T-cell (primary cell): ENCODE measurements around the gene MPEG1. TPM values are rescaled to one million over a fixed set of nuclear protein-coding genes. Genes with fewer than 3 reads are reported as not detected.
A peak's percentile ranks its signal among the peaks of the same experiment; 100 is the strongest.

Experiments
- ATAC-seq, 4 experiments: fragments of 200-7000 bp in 3 of 4; fragments of 150-1000 bp in 1 of 4; cut with Tn5 transposase; replicated peaks in 1 of 4; 1 replicate in 3 of 4; 2 replicates in 1 of 4; pipeline ENCODE4 v1.10.0; 2021; ENCODE audit warnings: moderate library complexity in 3 of 4, mild to moderate bottlenecking in 2 of 4, moderate number of reproducible peaks in 1 of 4
- CTCF ChIA-PET, 2 donors: fragments of 300-600 bp; sonication (Branson Sonifier 250); formaldehyde crosslinking; loops; one replicate each; lab custom pipeline; 2022; ENCODE audit warnings: antibody characterized with exemption in 2 of 2; lab: Charles Lee
- POLR2A ChIA-PET, 2 donors: fragments of 300-600 bp; sonication (Branson Sonifier 250); formaldehyde crosslinking; loops; one replicate each; lab custom pipeline; 2022; ENCODE audit warnings: antibody characterized with exemption in 2 of 2; lab: Charles Lee
- DNase-seq, 35 experiments: peaks; one replicate each; pipeline versions ENCODE4 v3.0.0 to v3.0.0-alpha.2; 2013 to 2023
- H3K27ac ChIP-seq: one replicate; pipeline ENCODE4 v1.5.1; 2013; ENCODE audit warnings: low read length
- H3K27me3 ChIP-seq, 2 experiments: replicated peaks in 1 of 2; 1 replicate in 1 of 2; 2 replicates in 1 of 2; pipeline versions ENCODE4 v1.6.1 to v1.7.0; 2013; ENCODE audit warnings: low read length in 1 of 2, mixed read lengths in 1 of 2; ENCODE audit not compliant: control insufficient read depth in 2 of 2, insufficient read depth in 2 of 2; ENCODE audit errors: extremely low read depth in 1 of 2
- H3K36me3 ChIP-seq, 2 donors: 1 replicate in 1 of 2; 2 replicates in 1 of 2; pipeline versions ENCODE4 v1.6.1 to v1.7.0; 2013; ENCODE audit warnings: low read length in 1 of 2; ENCODE audit not compliant: control insufficient read depth in 2 of 2, insufficient read depth in 1 of 2; ENCODE audit errors: extremely low read depth in 1 of 2
- H3K4me1 ChIP-seq, 2 experiments: 1 replicate in 1 of 2; 2 replicates in 1 of 2; pipeline versions ENCODE4 v1.6.1 to v1.7.0; 2013; ENCODE audit warnings: low read length in 2 of 2, mixed read lengths in 1 of 2; ENCODE audit not compliant: insufficient read depth in 2 of 2, control insufficient read depth in 1 of 2; ENCODE audit errors: extremely low read depth in 1 of 2
- H3K4me3 ChIP-seq, 2 donors: 1 replicate in 1 of 2; 2 replicates in 1 of 2; pipeline versions ENCODE4 v1.5.1 to v1.7.0; 2013; ENCODE audit warnings: mild to moderate bottlenecking in 2 of 2, low read length in 1 of 2, moderate library complexity in 1 of 2; ENCODE audit not compliant: control insufficient read depth in 1 of 2; ENCODE audit errors: extremely low read depth in 1 of 2
- H3K9me3 ChIP-seq: 2 replicates; pipeline ENCODE4 v1.7.0; 2013
- H3K27ac Mint-ChIP-seq, 2 donors: one replicate each; pipeline ENCODE4 v1.8.0; 2020 to 2021; ENCODE audit warnings: mild to moderate bottlenecking in 2 of 2, mixed read lengths in 2 of 2
- H3K27me3 Mint-ChIP-seq, 2 donors: one replicate each; pipeline ENCODE4 v1.8.0; 2021 to 2022; ENCODE audit warnings: mixed read lengths in 2 of 2
- H3K36me3 Mint-ChIP-seq: one replicate; pipeline ENCODE4 v1.8.0; 2021; ENCODE audit warnings: mixed read lengths
- H3K4me1 Mint-ChIP-seq, 3 donors: one replicate each; pipeline ENCODE4 v1.8.0; 2020 to 2022; ENCODE audit warnings: mixed read lengths in 3 of 3, mild to moderate bottlenecking in 1 of 3
- H3K4me3 Mint-ChIP-seq, 3 donors: one replicate each; pipeline ENCODE4 v1.8.0; 2020 to 2022; ENCODE audit warnings: mild to moderate bottlenecking in 3 of 3, mixed read lengths in 3 of 3, moderate library complexity in 3 of 3
- H3K9me3 Mint-ChIP-seq, 3 donors: one replicate each; pipeline ENCODE4 v1.8.0; 2020 to 2022; ENCODE audit warnings: mixed read lengths in 3 of 3
- WGBS: methylation state at CpG from one replicate; pipeline ENCODE4 v1.1.5; 2013; ENCODE audit warnings: missing lambda C conversion rate; ENCODE audit not compliant: insufficient coverage; 5-methylcytosine and 5-hydroxymethylcytosine counted together
- total RNA-seq, 35 experiments: library from RNA in 6 of 35; stranded (reverse) in 6 of 35; fragments of 120-200 nt in 1 of 35; gene quantifications; one replicate each; pipeline versions ENCODE4 v1.2.1 to v1.2.4 and lab custom pipeline; 2013 to 2026

The MPEG1 gene
- total RNA-seq, 5 donors from 2014 or later (not counting 1 experiment from before 2014, with no cell fraction given), result 0.93 to 3.0 (median 1.4) TPM

DNA sequence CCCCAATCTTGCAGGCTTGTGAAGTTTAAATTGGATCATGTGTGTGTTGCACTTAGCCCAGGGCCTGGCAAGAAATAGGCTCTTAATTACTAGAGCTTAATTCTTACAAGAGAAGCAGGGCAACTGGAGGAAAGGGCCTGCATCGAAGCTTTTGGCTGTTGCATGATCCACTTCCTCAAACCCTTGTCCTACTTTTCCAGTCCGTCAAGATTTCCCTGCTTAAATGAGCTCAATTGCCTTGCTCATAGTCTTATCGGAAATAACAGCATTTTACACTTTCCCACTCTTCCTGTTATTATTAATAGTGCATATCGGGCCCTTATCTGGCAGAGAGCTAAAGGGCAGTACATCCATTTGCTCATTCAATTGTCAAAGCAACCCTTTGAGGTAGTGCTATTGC lies 22.7 kb downstream of the MPEG1 start:
- Mint-ChIP-seq H3K27me3 (peaks cover 0 to 4% of the 10 kb centered on the region in 2 donors), H3K4me3 (no peak overlapping the region), H3K9me3 (no peaks in the 10 kb centered on the region), H3K27ac (no peak overlapping the region), H3K36me3 (peaks cover 16% of the 10 kb centered on the region), H3K4me1 (peaks cover 0 to 2% (median 0%) of the 10 kb centered on the region in 3 donors)
- WGBS, result no CpG with 5 or more reads among the region's 4 CpGs
- Histone ChIP-seq H3K36me3 (no peaks in the 10 kb centered on the region), H3K4me3 (no peak overlapping the region), H3K27me3 (peaks cover 0 to 8% of the 10 kb centered on the region in 2 experiments), H3K4me1 (no peaks in the 10 kb centered on the region), H3K9me3 (no peaks in the 10 kb centered on the region), H3K27ac (no peak overlapping the region)
- no peak for ATAC-seq
- ChIA-PET POLR2A (no interaction called here), CTCF (interaction anchor here in 1 of 2 donors (0.6 to 0.8 kb wide), 2 partner anchors 15 to 18 kb away, joined by 3 read pairs; partner anchors contain the start of gene DTX4)
- DNase-seq, result no peak

DNA sequence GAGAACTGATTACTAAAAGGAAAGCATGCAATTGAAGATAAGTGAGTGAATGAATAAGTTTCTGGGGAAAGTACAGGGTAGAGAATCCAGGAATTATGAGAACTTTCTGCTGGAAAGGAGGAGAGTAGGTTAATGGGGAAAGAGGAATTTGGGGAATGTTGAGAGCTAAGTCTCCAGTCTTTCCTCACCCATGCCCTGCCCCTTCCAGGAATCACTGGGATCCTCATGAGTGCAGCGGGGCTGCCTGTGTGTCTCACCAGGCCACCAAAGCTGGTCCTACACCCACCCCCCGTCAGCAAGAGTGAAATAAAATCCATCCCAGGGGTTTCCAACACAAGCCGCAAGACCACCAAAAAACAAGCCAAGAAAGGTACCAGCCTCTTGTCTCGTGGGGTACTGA lies 23.8 kb downstream of the MPEG1 start:
- ChIA-PET CTCF (no interaction called here), POLR2A (no interaction called here)
- no peak for ATAC-seq
- Histone ChIP-seq H3K9me3 (no peaks in the 10 kb centered on the region), H3K4me1 (no peaks in the 10 kb centered on the region), H3K36me3 (no peaks in the 10 kb centered on the region), H3K27me3 (peaks cover 0 to 10% of the 10 kb centered on the region in 2 experiments), H3K27ac (no peak overlapping the region), H3K4me3 (no peak overlapping the region)
- peaks cover 0 to 2% (median 0%) of the 10 kb centered on the region in 3 donors for H3K4me1 Mint-ChIP-seq
- H3K9me3 Mint-ChIP-seq, result no peaks in the 10 kb centered on the region
- 86% methylated on average over 4 of the region's 4 CpGs for WGBS
- no peak for DNase-seq
- H3K36me3 Mint-ChIP-seq, result peaks cover 12% of the 10 kb centered on the region
- H3K4me3 Mint-ChIP-seq, result no peak overlapping the region
- H3K27ac Mint-ChIP-seq, result no peak overlapping the region
- peaks cover 0 to 4% of the 10 kb centered on the region in 2 donors for H3K27me3 Mint-ChIP-seq

DNA sequence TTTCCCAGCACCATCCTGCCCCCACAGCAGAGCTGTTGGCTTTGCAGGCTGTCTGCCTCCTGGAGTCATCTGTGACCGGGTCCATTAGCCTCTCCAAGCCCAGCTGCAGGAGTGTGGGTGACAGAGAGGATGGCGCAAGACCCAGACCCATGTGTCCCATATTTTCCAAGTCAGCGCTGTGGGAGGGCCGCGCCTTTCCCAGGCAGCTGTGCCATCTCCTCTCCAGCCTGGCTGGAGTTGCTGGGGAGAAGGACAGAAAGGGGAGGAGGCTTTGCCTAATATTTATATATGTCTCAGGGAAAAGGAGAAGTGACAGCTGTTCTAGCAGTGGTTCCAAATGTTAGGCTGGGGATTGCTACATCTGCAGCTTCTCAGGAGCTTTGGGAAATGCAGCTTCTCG lies 25.1 kb downstream of the MPEG1 start:
- H3K9me3 ChIP-seq, result no peaks in the 10 kb centered on the region
- WGBS, result 33% methylated on average over 1 of the region's 6 CpGs
- H3K36me3 Mint-ChIP-seq, result peaks cover 12% of the 10 kb centered on the region
- H3K27me3 Mint-ChIP-seq, result peaks cover 0 to 4% of the 10 kb centered on the region in 2 donors
- H3K27ac ChIP-seq, result no peak overlapping the region
- no peaks in the 10 kb centered on the region for H3K36me3 ChIP-seq
- POLR2A ChIA-PET, result no interaction called here
- no peaks in the 10 kb centered on the region for H3K4me1 ChIP-seq
- H3K9me3 Mint-ChIP-seq, result no peaks in the 10 kb centered on the region
- ATAC-seq (no peak), DNase-seq (no peak)
- H3K4me3 ChIP-seq, result no peak overlapping the region
- peaks cover 0 to 2% (median 0%) of the 10 kb centered on the region in 3 donors for H3K4me1 Mint-ChIP-seq
- no peak overlapping the region for H3K4me3 Mint-ChIP-seq
- H3K27ac Mint-ChIP-seq, result no peak overlapping the region
- CTCF ChIA-PET, result interaction anchor here (0.6 to 3.0 kb wide), 5 partner anchors 13 to 493 kb away, joined by 4 to 33 read pairs (median 8); partner anchors contain the start of gene DTX4 (in 2 of the 2)
- H3K27me3 ChIP-seq, result peaks cover 0 to 10% of the 10 kb centered on the region in 2 experiments

DNA sequence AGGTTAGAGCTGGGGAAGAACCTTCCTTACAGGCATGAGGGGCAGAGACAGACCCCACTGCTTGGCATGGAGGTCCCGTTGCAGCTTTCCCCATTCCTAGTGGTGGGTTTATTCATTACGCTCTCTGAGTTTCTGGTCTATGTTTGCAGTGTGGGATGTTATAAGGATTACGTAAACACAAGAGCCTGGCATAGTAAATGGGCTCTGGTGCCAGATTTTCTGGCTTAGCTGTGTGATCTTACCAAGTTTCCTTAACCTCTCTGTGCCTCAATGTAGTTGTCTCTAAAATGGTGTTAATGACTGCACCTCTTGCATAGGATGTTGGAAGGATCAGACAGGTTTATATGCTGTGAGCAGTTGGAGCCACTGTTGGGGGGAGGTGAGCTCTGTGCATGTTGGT lies 25.7 kb downstream of the MPEG1 start:
- H3K9me3 Mint-ChIP-seq, result no peaks in the 10 kb centered on the region
- Histone ChIP-seq H3K36me3 (no peaks in the 10 kb centered on the region), H3K9me3 (no peaks in the 10 kb centered on the region), H3K27me3 (peaks cover 0 to 13% of the 10 kb centered on the region in 2 experiments), H3K27ac (no peak overlapping the region), H3K4me3 (no peak overlapping the region), H3K4me1 (no peaks in the 10 kb centered on the region)
- peaks cover 0 to 2% (median 0%) of the 10 kb centered on the region in 3 donors for H3K4me1 Mint-ChIP-seq
- ATAC-seq, result no peak
- CTCF ChIA-PET, result interaction anchor here (0.5 to 3.0 kb wide), 6 partner anchors 12 to 248 kb away, joined by 3 to 33 read pairs (median 8); partner anchors contain the start of gene DTX4 (in 2 of the 2)
- DNase-seq, result no peak
- H3K36me3 Mint-ChIP-seq, result peaks cover 12% of the 10 kb centered on the region
- no peak overlapping the region for H3K4me3 Mint-ChIP-seq
- WGBS, result 80% methylated on average over 2 of the region's 3 CpGs
- peaks cover 0 to 4% of the 10 kb centered on the region in 2 donors for H3K27me3 Mint-ChIP-seq
- no peak overlapping the region for H3K27ac Mint-ChIP-seq
- POLR2A ChIA-PET, result no interaction called here

DNA sequence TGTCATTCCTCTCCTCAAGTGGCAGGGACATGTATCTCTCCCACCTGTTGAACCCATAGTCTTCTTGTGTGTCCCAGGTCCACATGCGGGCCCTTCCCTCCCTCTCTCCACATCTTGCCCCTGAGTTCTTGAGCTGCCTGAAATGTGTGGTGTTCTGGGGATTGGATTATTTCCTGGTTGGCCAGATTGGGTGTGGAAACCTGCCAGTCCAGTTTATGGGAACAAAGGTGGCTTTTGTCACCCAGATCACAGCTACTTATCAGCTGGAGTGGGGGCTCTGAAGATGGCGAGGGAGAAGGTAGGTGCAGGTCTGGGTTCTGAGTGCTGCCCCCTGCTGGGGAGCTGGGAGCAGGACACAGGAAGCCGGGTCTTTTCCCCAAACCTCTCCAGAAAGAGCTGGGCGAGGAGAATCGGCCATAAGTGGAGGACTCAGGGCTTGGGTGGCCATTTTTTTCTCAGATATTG lies 26.6 kb downstream of the MPEG1 start:
- no CpG with 5 or more reads among the region's 5 CpGs for WGBS
- ChIA-PET CTCF (interaction anchor here (0.7 to 3.0 kb wide), 13 partner anchors 12 to 483 kb away, joined by 3 to 33 read pairs (median 4); partner anchors contain the start of genes DTX4 (in 2 of the 2) and PATL1 (in 1 of the 2)), POLR2A (interaction anchor here in 1 of 2 donors (0.5 kb wide), 1 partner anchor 15 kb away, joined by 4 read pairs; no protein-coding TSS in a partner anchor)
- peaks cover 0 to 13% of the 10 kb centered on the region in 2 experiments for H3K27me3 ChIP-seq
- Mint-ChIP-seq H3K36me3 (peaks cover 12% of the 10 kb centered on the region), H3K9me3 (no peaks in the 10 kb centered on the region), H3K4me3 (no peak overlapping the region), H3K4me1 (peaks cover 0 to 2% (median 0%) of the 10 kb centered on the region in 3 donors), H3K27ac (no peak overlapping the region), H3K27me3 (peaks cover 0 to 4% of the 10 kb centered on the region in 2 donors)
- H3K9me3 ChIP-seq, result no peaks in the 10 kb centered on the region
- no peaks in the 10 kb centered on the region for H3K4me1 ChIP-seq
- H3K36me3 ChIP-seq, result no peaks in the 10 kb centered on the region
- DNase-seq, result peak in 29 of 35 experiments; percentile 12 to 72 (median 38)
- H3K4me3 ChIP-seq, result no peak overlapping the region
- no peak overlapping the region for H3K27ac ChIP-seq
- peak; percentile 54 to 71 (median 61) for ATAC-seq

DNA sequence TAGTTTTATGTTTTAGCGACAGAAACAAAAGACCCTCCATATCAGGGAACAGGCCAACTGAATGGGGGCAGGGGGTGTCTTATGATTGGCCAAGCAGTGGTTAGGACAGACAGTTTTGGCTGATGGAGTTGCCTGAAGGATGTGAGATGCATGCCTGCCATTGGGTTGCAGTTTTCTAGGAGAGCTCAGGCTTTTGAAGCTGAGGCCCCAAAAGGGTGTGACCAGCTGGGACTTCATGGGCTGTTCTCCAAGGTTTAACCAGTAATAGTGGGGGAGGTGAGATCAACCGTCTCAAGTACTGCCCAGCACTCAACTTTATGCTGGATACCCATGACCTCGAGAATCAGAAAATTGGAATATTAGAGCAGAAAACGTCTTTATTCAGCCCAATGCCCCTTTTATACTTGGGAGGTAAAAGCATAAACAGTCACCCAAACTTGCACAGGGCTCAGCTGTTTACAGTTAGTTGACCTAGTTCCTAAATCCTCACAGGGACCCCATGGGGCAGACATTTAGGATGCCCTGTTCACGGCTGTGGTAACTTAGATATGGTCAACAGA lies 27.3 kb downstream of the MPEG1 start:
- ChIA-PET POLR2A (interaction anchor here (0.7 kb wide), 2 partner anchors 9 to 14 kb away, joined by 3 read pairs; no protein-coding TSS in a partner anchor), CTCF (interaction anchor here (0.8 to 3.0 kb wide), 8 partner anchors 11 to 108 kb away, joined by 3 to 33 read pairs (median 6); partner anchors contain the start of gene DTX4 (in 2 of the 2))
- Histone ChIP-seq H3K4me1 (no peaks in the 10 kb centered on the region), H3K4me3 (no peak overlapping the region), H3K27me3 (peaks cover 0 to 13% of the 10 kb centered on the region in 2 experiments), H3K36me3 (no peaks in the 10 kb centered on the region), H3K27ac (no peak overlapping the region), H3K9me3 (no peaks in the 10 kb centered on the region)
- Mint-ChIP-seq H3K4me1 (peaks cover 0 to 2% (median 0%) of the 10 kb centered on the region in 3 donors), H3K36me3 (peaks cover 9% of the 10 kb centered on the region), H3K27ac (no peak overlapping the region), H3K9me3 (no peaks in the 10 kb centered on the region), H3K4me3 (no peak overlapping the region), H3K27me3 (peaks cover 0 to 4% of the 10 kb centered on the region in 2 donors)
- WGBS, result 89% methylated on average over 1 of the region's 5 CpGs
- ATAC-seq (no peak), DNase-seq (no peak)
